Measurements from ENCODE around the gene CLDN14.
"Not testable (repeated sequence)": the region's sequence is repeated elsewhere in the genome, so short reads cannot be mapped to it uniquely, and the experiment has no call there.

- TF ChIP-seq CTCF (IDR thresholded peaks at IDR 0.05; ENCODE audit: poor library complexity); EZH2 (IDR thresholded peaks at IDR 0.05; ENCODE audit: borderline replicate concordance): not testable (repeated sequence)
Measured at GRCh38 chr21:36476541-36476940, 3.4 kb downstream of the CLDN14 start.
